ENCODE data around the gene RPS19BP1.
"Not testable (repeated sequence)": the region's sequence is repeated elsewhere in the genome, so short reads cannot be mapped to it uniquely, and the experiment has no call there.

The RPS19BP1 gene

DNA sequence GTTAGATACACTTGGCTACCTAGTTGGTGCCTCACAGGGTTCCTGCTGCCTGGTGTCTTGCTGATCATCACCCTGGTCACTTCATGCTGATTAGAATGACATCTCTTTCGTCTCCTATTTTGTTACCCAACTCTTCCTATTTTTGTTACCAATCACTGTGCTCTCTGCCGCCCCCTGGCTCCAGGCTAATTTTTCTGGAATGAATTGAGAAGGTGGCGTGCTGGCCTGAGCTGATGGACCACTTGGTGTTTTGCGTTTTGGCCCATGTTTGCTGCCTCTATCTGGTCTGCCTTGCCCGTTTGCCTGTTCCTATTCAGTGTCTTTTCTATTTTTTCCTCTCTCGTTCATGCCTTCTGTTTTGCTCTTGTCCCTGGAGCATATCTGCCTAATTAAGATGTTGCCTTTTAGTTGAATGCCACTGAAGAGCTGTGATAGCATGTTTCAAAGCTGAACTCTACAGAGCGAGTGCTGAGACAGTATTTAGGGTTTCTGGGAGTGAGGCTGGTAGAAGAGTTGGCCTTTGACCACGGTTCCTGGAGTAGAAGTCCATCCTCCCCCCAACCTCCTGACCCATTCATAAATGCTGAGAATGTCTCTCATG lies 18.1 kb downstream of the RPS19BP1 start:
- DNase-seq (ENCODE audit: low read depth, low spot score): no peak

DNA sequence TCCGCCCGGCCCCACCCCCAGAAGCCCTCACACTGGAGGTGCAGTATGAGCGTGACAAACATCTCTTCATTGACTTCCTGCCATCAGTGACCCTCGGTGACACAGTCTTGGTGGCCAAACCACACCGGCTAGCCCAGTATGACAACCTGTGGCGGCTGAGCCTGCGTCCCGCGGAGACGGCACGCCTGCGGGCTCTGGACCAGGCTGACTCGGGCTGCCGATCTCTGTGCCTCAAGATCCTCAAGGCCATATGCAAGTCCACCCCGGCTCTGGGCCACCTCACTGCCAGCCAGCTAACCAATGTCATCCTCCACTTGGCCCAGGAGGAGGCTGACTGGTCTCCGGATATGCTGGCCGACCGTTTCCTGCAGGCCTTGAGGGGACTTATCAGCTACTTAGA lies 18.8 kb downstream of the RPS19BP1 start:
- DNase-seq (ENCODE audit: low read depth, low spot score): no peak

DNA sequence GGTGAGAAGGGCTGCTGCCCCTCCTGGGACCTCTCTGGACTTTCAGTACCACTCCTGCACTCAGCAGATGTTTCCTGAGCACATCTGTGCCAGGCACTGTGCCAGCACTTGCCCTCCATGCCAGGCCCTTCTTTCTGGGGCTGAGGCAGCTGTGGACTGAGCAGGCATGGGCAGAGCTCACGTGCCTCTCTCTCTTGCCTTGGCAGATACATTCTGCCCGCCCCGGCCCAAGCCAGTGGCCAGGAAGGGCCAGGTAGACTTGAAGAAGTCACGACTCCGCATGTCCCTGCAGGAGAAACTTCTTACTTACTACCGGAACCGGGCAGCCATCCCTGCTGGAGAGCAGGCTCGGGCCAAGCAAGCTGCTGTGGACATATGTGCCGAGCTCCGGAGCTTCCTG lies 20.5 kb downstream of the RPS19BP1 start:
- no peak for DNase-seq (ENCODE audit: low read depth, low spot score)

DNA sequence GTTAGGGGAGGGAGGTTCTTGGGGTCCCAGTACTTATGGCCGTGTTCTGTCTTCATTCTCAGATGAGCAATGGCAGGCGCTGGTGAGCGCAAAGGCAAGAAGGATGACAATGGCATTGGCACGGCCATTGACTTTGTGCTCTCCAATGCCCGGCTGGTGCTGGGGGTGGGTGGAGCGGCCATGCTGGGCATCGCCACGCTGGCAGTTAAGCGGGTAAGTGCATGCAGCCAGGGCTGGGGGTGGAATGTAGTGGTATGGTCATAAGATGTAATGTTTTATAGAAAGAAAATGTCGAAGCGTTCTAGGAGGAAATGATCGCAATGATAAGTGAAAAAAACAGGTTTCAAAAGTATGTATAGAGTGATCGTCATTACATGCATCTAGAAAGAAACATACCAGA lies 21.3 kb downstream of the RPS19BP1 start:
- DNase-seq (ENCODE audit: low read depth, low spot score): no peak

DNA sequence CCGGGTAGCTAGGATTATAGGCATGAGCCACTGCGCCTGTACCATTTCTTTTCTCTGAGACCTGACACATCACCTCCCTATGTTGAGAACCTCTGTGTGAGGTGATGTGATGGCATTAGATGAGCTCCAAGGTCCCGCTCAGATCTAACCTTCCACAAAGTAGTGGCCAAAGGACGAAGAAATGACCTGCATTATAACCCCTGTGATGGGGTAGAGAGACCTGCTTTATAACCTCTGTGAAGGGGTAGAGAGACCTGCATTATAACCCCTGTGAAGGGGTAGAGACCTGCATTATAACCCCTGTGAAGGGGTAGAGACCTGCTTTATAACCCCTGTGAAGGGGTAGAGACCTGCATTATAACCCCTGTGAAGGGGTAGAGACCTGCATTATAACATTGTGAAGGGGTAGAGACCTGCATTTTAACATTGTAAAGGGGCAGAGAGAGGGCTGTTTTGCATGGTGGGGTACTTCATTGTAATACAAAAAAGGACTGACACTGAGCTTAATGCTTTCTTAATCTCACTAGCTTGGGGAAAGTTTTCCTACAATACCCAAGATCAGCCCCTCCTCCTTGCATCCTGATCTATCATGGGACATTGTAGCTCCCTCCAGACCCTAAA lies 21.9 kb downstream of the RPS19BP1 start:
- DNase-seq (ENCODE audit: low read depth, low spot score): no peak

DNA sequence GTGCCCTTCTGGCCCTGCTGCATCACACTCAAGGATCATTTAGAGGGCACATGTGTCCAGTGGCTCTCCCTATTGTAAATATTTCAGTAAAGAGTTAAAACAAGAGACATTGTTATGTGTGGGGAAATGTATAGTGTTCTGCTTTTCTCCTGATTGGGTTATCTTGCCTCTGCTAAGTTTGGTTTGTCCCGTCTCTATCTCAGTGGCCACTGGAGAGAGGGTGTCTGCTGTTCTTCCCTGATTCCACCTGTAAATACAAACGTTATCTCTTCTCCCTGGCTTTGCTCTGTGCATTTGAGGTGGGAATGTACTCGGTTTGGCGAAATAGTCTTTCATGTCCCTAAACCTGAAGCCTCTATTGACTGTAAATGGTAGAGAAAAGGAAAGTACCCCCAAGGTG lies 24.2 kb downstream of the RPS19BP1 start:
- no peak for DNase-seq (ENCODE audit: low read depth, low spot score)

DNA sequence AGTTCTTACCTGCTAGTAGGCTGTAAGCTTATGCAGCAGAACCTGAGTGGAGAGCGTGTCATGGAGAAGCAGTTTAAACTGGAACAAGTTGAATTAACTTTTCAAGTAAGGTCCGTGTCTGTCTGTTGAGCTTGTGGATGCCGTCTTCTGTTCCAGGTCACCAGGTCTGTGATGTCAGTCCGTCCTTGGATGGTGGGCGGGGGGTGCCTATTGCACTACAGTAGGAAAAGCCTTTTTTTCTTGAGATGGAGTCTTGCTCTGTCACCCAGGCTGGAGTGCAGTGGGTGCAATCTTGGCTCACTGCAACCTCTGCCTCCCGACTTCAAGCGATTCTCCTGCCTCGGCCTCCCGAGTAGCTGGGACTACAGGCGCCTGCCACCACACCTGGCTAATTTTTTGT lies 25.5 kb downstream of the RPS19BP1 start:
- not testable (repeated sequence) for DNase-seq (ENCODE audit: low read depth, low spot score)

DNA sequence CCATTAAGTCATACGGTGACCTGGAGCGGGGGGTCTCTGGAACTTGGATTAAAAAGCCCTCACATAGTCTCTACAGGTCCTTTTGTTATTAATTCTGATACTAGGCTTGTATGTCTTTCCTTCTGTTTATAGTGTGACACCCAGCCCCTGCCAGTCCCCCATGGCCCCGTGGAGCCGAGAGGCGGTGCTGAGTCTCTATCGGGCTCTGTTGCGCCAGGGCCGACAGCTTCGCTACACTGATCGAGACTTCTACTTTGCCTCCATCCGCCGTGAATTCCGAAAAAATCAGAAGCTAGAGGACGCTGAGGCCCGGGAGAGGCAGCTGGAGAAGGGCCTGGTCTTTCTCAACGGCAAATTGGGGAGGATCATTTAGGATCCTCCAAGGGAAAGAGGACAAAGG lies 28.5 kb downstream of the RPS19BP1 start:
- DNase-seq (ENCODE audit: low read depth, low spot score): no peak

DNA sequence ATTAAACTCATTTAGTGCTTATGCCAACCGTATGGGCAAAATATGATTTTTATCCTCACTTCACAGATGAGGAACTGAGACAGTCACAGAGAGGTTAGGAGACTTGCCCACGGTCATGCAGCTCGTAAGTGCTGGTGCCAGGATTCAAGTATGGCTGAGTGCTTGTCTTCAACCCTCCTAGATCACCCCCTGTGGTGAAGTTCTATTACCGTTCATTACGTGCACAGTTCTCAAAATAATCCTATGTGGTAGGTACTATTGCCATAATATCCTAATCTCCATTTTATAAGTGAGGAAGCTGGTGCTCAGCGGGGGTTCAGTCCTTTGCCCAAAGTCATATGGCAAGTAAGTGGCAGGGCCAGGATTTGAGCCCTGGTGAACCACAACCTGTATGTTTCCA lies 28.9 kb downstream of the RPS19BP1 start:
- DNase-seq (ENCODE audit: low read depth, low spot score): no peak

DNA sequence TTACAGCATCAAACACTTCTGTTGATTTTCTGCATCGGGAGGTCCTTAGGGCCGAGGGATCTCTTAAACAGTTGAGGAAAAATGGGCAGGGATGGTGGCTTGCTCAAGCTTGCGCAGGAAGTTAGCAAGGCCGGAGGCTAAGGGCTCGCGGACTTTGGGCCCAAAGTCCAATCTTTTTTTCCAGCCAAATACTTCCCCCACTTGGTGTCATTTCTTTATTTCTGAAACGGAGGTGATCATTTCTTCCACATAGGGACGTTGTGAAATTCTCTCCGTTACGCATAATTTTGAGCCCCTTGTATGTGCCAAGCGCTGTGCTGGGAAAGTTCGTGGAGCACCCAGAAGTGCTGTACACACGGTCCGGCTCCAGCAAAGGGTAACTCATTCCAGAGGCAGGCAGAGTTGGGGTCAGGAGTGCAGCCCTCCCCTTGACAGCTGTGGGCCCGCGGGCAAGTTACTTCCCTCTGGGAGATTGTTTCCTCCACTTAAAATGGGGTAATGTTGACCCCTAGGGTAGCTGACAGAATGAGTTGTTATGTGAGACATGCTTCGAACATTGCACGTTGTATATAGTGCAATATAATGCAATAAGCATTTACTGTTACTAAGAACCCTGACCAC lies 29.6 kb downstream of the RPS19BP1 start:
- DNase-seq (ENCODE audit: low read depth, low spot score): no peak

DNA sequence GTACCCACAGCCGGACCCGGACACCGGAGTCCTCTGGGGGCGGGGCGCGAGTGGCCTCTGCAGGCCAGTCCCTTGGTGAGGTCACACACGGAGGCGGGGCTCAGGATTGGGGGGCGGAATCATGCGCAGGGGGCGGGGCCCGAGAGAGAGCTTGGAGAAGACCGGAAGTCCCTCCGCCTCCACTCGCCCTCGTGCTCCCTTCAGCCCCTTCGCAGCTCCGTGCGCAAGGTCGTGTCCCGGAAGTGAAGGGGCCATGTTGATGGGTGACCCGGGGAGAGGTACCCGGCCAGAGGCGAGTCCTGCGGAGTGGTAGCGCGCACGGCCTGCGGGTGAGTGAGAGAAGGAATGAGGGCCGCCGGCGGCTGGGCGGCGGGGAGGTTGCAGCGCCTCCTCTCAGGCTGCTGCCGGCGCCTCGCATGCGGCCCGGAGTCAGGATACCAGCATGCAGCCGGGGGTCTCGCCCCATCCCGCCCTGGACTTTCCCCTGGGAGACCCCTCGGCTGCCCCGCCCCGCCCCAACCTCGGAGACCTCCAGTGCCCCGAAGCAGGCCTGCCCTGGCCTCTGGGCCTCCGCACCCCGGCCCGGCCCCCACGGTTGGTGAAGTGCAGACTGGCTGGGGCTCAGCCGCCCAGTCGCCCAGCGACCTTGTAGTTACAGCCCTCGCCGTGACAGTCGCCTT lies 30.3 kb downstream of the RPS19BP1 start, which contains the start of gene MIEF1:
TSS of gene MIEF1 (plus strand) at position 182 of the 680 bp plus-strand sequence. CDS start 9,005 bp downstream, outside the sequence.
- peak; percentile 82 for DNase-seq (ENCODE audit: low read depth, low spot score)

DNA sequence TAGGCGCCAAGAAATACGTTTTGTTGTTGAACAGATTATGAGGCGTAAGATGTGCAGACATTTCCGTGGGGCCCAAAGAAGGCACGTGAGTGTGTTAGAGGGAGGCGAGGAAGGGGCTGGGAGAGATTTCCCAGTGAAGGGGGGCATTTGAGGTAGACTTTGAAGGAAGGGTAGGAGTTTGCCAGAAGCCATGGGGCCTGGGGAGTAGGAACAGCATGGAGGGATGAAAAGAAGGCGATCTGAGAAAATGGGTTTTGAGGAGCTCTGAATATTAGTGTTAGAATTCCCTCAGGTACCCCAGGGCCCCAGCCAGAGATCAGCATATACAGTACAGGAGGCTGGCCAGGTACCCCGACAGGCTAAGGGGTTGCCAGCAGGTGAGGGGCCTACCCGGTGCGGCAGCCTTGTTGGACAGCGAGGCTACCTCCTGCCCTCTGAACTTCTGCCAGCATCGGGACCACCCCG lies 30.9 kb downstream of the RPS19BP1 start:
- no peak for DNase-seq (ENCODE audit: low read depth, low spot score)

DNA sequence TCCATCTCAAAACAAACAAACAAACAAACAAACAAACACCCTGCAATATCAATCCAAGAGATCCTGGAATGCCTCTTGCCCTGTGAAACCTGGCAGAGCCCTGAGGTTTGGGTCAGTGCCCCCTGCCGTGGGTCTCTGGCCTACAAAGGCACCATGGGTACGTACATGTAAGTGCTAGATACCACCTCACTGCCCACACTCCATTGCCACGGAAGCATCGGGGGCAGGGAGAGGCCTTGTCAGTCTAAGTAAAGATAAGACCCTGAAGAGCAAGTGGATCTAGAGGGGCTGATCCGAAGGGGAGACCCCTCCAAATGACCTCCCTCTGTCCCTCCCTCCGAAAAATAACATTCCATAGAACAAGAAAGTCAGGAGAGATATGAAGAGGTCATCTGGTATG lies 32.4 kb downstream of the RPS19BP1 start:
- DNase-seq (ENCODE audit: low read depth, low spot score): no peak

DNA sequence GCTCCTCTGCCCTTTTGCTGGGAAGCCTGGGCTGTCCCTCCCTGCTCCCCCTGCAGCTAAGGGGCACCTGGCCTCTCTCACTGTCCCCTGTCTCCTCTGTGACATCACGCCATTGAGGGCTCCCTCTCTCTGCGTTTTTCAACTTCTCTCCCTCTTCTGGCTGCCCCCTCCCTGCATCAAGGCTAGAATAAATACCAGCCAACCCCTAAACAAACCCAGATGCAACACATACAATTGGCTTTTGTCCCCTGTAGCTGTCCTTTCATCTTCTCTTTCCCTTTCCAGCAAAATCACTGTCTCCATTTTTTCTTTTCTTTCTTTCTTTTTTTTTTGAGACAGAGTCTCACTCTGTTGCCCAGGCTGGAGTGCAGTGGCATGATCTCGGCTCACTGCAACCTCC lies 33.7 kb downstream of the RPS19BP1 start:
- no peak for DNase-seq (ENCODE audit: low read depth, low spot score)

DNA sequence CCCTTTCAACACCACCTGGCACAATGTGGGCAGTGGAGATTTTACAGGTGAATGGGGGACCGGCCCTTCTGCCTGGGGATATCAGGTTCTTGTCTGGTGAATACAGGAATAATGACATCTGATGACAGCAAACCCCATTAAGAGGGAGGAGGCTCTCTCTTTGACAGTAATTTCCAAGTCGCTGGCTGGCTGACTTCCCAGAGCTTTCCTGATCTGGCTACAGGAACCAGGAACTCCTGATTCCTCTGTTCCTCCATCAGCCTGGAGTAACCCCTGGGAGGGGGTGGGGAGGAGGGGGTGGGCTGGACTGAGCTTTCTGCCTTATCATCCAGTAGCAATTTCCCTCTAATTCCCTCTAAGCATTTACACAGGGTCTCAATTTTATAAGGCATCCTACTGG lies 34.2 kb downstream of the RPS19BP1 start:
- DNase-seq (ENCODE audit: low read depth, low spot score): no peak

DNA sequence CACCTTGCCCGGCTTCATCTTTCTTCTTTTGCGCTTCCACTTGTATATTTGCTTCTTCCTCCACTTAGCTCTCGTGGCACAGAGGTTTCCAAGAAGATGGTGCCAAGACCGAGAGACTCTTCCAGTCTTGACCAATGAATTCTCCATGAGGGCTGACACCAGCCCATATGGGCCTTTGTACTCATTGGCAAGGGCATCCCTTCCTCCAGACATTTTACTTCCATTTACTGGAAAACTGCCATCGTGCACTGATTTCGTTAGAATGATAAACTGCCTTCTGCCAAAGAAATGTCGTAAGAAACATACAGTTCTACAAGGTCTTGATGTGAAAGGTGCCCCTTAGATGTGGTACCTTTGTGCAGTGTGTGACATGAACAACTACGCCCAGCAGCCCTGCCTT lies 35.1 kb downstream of the RPS19BP1 start:
- DNase-seq (ENCODE audit: low read depth, low spot score): no peak

DNA sequence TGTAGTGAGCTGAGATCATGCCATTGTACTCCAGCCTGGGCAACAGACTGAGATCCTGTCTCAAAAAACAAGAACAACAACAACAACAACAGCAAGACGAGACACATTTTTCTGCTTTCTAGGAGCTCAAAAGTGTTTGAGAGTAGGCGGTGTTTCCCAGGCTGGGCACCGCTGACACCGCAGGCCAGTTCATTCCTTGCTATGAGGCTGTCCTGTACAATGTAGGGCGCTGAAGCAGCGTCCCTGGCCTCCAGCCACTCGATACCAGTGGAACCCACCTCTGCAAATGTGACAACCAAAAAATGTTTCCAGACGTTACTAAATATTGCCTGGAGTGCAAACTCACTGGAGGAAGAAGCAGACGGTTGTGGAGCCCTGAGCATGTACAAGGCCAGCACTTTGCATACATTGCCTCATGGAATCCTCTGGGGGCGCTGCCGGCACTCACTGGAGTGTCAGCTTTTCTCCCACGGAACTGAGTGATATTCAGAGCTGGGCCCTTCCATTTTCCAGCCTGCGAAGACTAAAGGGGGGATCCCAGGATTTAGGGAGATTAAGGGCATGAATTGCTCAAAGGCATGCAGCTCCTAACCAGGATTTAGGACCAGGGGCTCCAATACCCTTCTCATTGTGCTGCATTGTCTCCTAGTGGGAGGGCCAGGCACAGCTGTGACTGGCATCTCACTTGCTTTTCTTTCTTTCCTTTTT lies 36.3 kb downstream of the RPS19BP1 start:
- DNase-seq (ENCODE audit: low read depth, low spot score): no peak

DNA sequence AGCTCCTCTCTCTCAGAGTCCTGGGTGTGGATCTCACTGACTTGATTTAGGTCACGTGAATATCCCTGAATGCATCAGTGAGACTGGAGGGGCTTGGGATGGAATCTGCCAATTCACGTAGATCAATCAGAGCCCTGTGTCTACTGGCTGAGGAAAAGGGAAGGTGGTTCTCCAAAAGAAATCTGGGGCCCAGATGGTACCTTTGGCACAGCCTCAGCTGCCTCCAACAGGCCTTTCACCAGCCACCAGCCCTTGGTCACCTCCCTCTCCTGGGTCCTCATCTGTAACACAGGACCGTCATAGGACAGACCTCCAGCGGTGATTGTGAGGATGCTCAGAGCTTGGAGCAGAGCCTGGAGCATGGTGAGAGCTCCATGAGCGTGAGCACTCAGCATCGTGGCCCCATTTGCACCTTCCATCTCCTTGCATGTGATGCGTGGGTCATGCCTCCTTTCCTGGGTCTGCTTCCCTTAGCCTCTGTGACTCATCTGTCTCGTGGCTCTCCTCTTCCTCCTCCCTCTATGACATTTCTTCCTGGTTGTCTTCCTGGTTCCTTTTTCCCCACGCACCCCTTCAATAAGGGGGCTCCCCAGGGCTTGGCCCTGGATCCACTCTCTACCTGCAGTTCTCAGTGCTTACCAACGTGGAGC lies 38.0 kb downstream of the RPS19BP1 start:
- no peak for DNase-seq (ENCODE audit: low read depth, low spot score)

DNA sequence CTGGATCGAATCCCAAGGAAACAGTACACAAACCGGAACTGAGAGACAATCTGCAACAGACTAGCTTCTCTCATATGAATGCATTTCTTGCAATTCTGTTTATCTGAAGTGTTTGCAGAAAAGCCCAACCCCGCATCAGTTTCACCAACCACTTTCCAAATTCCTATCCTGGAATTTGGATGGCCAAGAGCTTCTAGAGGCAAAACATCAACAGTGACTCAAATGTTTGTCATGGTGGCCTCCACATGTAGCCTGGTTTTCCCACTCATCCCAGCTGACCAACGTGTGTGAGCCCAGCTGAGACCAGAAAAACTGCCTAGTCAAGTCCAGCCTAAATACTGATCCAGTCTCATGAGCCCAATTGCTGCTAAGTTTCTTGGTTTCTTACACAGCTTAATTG lies 38.8 kb downstream of the RPS19BP1 start:
- no peak for DNase-seq (ENCODE audit: low read depth, low spot score)

DNA sequence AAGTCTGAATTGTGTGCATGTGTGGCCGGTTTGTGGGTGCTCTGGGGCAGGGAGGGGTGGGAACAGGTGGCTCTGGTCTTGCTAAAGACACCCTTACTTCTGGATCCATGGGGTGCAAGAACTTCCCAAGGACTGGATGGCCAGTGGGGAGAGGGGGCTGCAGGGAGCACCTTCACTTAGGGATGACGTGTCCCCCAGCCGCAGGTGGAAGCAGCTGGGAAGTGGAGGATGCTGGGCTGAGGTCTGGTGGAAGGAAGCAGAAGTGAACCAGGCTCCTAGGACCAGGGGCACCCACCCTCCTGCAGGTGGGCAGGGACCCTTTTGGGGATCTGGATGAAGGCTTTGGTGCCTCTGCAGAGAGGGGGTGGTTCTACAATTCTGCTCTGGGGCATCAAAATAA lies 40.4 kb downstream of the RPS19BP1 start:
- DNase-seq (ENCODE audit: low read depth, low spot score): no peak

DNA sequence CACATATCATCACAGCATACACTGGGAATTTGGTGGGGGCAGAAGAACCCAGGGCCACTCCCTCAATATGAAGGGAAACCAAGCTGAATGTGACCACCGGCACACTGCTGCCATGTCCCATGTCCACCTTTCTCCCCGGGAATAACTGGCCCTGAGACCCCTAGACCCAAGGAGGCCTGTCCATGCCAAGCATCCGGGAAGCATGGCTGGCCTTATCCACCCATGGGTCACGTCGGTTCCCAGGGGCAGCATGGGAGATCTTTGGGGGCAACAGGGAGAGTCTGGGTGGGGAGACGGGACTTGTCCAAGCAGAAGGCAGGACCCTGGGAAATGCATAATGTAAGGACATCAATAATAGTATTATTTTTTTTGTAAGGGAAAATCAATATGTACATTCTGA lies 40.9 kb downstream of the RPS19BP1 start:
- DNase-seq (ENCODE audit: low read depth, low spot score): no peak

All from activated naive CD8-positive, alpha-beta T cell treated with anti-CD3 and anti-CD28 coated beads, Interleukin-2, amount 50 U/mL, for 16 hours (primary cell).